Prostate gland (tissue), 2 donors: Measurements from ENCODE around the gene TRIO.

Source experiments
- POLR2A ChIP-seq: fragments of 450-650 bp; IDR thresholded peaks from one replicate; pipeline ENCODE4 v1.6.1; 2016; ENCODE audit warnings: antibody characterized with exemption, mild to moderate bottlenecking
- POLR2AphosphoS5 ChIP-seq: sonication (generic); formaldehyde crosslinking; IDR thresholded peaks from one replicate; pipeline ENCODE4 v1.6.1; 2017; ENCODE audit warnings: antibody characterized with exemption
- TF ChIP-seq, protein P1 (sequence below), 4 experiments: fragments of 200-600 bp in 2 of 4; fragments of 450-650 bp in 2 of 4; sonication (generic) in 2 of 4; IDR thresholded peaks; 1 replicate in 3 of 4; 2 replicates in 1 of 4; pipeline ENCODE4 v1.5.1; 2016 to 2019; ENCODE audit warnings: antibody characterized with exemption in 4 of 4, mild to moderate bottlenecking in 2 of 4, moderate library complexity in 2 of 4

DNA sequence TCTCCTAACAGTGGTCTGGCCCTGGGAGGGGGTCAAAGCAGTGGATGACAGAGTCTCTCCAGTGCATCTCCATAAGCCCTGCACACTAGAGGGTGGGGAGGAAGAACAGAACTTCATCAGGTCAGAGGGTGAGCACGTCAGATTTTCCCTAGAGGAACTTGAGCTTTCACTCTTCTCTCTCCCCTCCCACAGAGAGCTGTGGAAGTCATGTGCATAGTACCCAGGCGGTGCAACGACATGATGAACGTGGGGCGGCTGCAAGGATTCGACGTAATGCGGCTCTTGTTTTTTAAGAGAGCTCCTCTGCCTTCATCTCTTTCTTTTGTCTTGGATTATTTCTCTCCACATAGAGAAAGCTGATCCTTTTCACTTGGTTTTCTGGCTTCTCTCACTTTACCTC is 338.2 kb downstream of the TRIO start:
- TF ChIP-seq, protein P1, sequence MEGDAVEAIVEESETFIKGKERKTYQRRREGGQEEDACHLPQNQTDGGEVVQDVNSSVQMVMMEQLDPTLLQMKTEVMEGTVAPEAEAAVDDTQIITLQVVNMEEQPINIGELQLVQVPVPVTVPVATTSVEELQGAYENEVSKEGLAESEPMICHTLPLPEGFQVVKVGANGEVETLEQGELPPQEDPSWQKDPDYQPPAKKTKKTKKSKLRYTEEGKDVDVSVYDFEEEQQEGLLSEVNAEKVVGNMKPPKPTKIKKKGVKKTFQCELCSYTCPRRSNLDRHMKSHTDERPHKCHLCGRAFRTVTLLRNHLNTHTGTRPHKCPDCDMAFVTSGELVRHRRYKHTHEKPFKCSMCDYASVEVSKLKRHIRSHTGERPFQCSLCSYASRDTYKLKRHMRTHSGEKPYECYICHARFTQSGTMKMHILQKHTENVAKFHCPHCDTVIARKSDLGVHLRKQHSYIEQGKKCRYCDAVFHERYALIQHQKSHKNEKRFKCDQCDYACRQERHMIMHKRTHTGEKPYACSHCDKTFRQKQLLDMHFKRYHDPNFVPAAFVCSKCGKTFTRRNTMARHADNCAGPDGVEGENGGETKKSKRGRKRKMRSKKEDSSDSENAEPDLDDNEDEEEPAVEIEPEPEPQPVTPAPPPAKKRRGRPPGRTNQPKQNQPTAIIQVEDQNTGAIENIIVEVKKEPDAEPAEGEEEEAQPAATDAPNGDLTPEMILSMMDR (IDR thresholded peaks at IDR 0.05), result no peak
- no peak for TF ChIP-seq POLR2A
- no peak for TF ChIP-seq POLR2AphosphoS5
